ENCODE results near the gene PHIP. TPM values are rescaled to one million over a fixed set of nuclear protein-coding genes. Genes with fewer than 3 reads are reported as not detected.

Gene PHIP
- total RNA-seq, 1 donor from 2014 or later = 129 TPM

DNA sequence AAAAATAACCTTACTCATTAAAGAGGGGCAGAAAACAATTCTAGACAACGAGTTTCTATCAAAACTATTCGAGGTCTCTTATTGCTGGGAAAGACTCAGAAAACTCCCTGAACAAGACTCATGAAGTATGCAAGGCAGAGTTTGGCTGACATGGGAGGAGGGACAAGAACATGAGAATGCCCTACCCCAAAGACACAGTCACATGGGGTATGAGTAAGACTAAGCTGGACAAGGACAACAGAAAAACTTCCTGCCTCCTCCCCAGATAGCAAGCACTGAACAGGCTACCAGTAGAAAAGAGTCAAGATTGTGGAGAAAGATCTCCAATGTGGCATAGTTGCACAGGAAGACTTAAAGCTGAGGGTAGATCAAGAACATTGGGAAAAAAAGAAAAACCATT is 39.7 kb upstream of the PHIP start:
- Histone ChIP-seq H3F3A (ENCODE audit: low read depth) (no peaks in the 10 kb centered on the region), H2AFZ (replicated peaks) (peak overlapping the region; percentile 38), H3K9me3 (ENCODE audit: low read depth) (no peaks in the 10 kb centered on the region), H3K4me3 (no peak overlapping the region), H3K36me3 (no peaks in the 10 kb centered on the region), H3K27me3 (no peaks in the 10 kb centered on the region), H4K20me1 (ENCODE audit: low read depth) (no peaks in the 10 kb centered on the region), H3K9ac (no peak overlapping the region), H3K27ac (no peak overlapping the region), H3K4me1 (no peaks in the 10 kb centered on the region), H3K4me2 (no peak overlapping the region), H3K79me2 (ENCODE audit: low read depth) (no peaks in the 10 kb centered on the region)
- H3K27ac Mint-ChIP-seq = no peak overlapping the region
- H3K27me3 Mint-ChIP-seq (ENCODE audit: insufficient read depth, low read depth) = no peaks in the 10 kb centered on the region
- H3K9me3 Mint-ChIP-seq = no peaks in the 10 kb centered on the region
- H3K36me3 Mint-ChIP-seq = no peaks in the 10 kb centered on the region
- no peak overlapping the region for H3K4me3 Mint-ChIP-seq
- TF ChIP-seq EZH2 (IDR thresholded peaks at IDR 0.05) (no peak), EZH2phosphoT487 (IDR thresholded peaks at IDR 0.05) (no peak)
- TF ChIP-seq, protein P1, sequence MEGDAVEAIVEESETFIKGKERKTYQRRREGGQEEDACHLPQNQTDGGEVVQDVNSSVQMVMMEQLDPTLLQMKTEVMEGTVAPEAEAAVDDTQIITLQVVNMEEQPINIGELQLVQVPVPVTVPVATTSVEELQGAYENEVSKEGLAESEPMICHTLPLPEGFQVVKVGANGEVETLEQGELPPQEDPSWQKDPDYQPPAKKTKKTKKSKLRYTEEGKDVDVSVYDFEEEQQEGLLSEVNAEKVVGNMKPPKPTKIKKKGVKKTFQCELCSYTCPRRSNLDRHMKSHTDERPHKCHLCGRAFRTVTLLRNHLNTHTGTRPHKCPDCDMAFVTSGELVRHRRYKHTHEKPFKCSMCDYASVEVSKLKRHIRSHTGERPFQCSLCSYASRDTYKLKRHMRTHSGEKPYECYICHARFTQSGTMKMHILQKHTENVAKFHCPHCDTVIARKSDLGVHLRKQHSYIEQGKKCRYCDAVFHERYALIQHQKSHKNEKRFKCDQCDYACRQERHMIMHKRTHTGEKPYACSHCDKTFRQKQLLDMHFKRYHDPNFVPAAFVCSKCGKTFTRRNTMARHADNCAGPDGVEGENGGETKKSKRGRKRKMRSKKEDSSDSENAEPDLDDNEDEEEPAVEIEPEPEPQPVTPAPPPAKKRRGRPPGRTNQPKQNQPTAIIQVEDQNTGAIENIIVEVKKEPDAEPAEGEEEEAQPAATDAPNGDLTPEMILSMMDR (IDR thresholded peaks at IDR 0.05) = no peak
- DNase-seq (ENCODE audit: low spot score) = no peak
- H3K4me1 Mint-ChIP-seq = no peaks in the 10 kb centered on the region

DNA sequence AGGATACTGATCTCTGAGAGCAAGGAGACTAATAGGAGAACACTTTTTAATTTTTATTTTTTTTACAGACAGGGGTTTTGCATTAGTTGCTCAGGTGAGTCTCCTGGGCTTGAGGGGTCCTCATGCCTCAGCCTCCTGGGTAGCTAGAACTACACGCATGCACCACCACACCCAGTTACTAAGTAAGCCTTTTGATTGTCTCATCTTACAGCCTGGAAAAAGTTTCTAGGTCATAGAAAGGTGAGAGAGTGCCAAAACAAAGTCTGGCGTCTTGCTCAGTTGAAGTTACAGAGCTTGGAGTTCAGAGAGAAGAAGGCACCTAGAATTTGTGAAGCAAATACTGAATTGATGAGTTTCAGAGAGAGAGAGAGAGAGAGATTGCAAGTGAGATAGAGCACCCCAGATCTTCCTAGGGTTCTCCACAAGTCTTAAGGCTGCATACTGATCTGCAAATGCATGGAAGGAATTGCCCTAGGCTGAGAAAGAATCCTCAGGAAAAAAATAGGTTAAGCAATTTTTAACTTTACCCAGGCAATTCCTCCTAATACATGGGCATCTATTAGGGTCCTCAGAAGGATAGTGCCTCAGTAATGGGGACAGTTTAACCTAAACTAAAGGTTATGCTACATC is 37.6 kb upstream of the PHIP start:
- TF ChIP-seq EZH2phosphoT487 (IDR thresholded peaks at IDR 0.05) (no peak), EZH2 (IDR thresholded peaks at IDR 0.05) (no peak)
- TF ChIP-seq, protein P1 (IDR thresholded peaks at IDR 0.05) = no peak
- Histone ChIP-seq H4K20me1 (ENCODE audit: low read depth) (no peaks in the 10 kb centered on the region), H3K4me3 (no peak overlapping the region), H2AFZ (replicated peaks) (peak overlapping the region; percentile 45), H3F3A (ENCODE audit: low read depth) (no peaks in the 10 kb centered on the region), H3K9ac (no peak overlapping the region), H3K9me3 (ENCODE audit: low read depth) (no peaks in the 10 kb centered on the region), H3K79me2 (ENCODE audit: low read depth) (no peaks in the 10 kb centered on the region), H3K36me3 (no peaks in the 10 kb centered on the region), H3K4me2 (no peak overlapping the region), H3K4me1 (no peaks in the 10 kb centered on the region), H3K27ac (no peak overlapping the region), H3K27me3 (no peaks in the 10 kb centered on the region)
- Mint-ChIP-seq H3K4me3 (no peak overlapping the region), H3K36me3 (no peaks in the 10 kb centered on the region), H3K9me3 (no peaks in the 10 kb centered on the region), H3K4me1 (no peaks in the 10 kb centered on the region), H3K27me3 (ENCODE audit: insufficient read depth, low read depth) (no peaks in the 10 kb centered on the region), H3K27ac (no peak overlapping the region)
- no peak for DNase-seq (ENCODE audit: low spot score)

DNA sequence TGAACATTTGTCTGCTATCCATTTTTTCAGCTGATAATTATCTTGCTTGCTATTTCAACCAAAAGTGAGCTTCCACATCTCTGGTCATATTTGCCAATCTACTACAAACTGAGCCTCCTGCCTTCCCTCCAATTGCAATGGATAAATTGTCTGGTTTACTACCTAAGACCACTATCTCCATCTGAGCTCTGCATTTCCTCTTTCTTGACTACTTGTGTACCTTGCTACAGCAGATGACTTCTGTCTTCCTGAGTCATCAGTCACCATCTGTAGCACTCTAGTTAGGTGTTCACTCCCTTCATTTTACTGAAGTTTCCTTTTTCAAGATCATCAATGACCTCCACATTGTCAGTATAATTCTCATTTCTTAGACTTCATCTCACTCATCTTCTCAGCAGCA is 33.5 kb upstream of the PHIP start:
- Histone ChIP-seq H3F3A (ENCODE audit: low read depth) (no peaks in the 10 kb centered on the region), H3K4me1 (no peaks in the 10 kb centered on the region), H3K79me2 (ENCODE audit: low read depth) (no peaks in the 10 kb centered on the region), H3K9ac (no peak overlapping the region), H3K4me3 (no peak overlapping the region), H3K36me3 (no peaks in the 10 kb centered on the region), H3K9me3 (ENCODE audit: low read depth) (no peaks in the 10 kb centered on the region), H3K4me2 (no peak overlapping the region), H3K27me3 (no peaks in the 10 kb centered on the region), H2AFZ (replicated peaks) (no peak overlapping the region), H4K20me1 (ENCODE audit: low read depth) (no peaks in the 10 kb centered on the region), H3K27ac (no peak overlapping the region)
- no peak for DNase-seq (ENCODE audit: low spot score)
- H3K4me1 Mint-ChIP-seq = no peaks in the 10 kb centered on the region
- no peaks in the 10 kb centered on the region for H3K27me3 Mint-ChIP-seq (ENCODE audit: insufficient read depth, low read depth)
- H3K36me3 Mint-ChIP-seq = no peaks in the 10 kb centered on the region
- no peak overlapping the region for H3K4me3 Mint-ChIP-seq
- no peak overlapping the region for H3K27ac Mint-ChIP-seq
- TF ChIP-seq EZH2phosphoT487 (IDR thresholded peaks at IDR 0.05) (no peak), EZH2 (IDR thresholded peaks at IDR 0.05) (no peak)
- TF ChIP-seq, protein P1 (IDR thresholded peaks at IDR 0.05) = no peak
- no peaks in the 10 kb centered on the region for H3K9me3 Mint-ChIP-seq
